GM12874 (cell line): ENCODE results near the gene PLEKHA6.

ENCODE experiments used
- CTCF ChIP-seq: IDR thresholded peaks from 2 replicates; pipeline ENCODE4 v1.5.1; 2011; ENCODE audit warnings: low read depth, mild to moderate bottlenecking, control low read depth, low read length, moderate library complexity; ENCODE audit not compliant: insufficient read depth

The PLEKHA6 gene

DNA sequence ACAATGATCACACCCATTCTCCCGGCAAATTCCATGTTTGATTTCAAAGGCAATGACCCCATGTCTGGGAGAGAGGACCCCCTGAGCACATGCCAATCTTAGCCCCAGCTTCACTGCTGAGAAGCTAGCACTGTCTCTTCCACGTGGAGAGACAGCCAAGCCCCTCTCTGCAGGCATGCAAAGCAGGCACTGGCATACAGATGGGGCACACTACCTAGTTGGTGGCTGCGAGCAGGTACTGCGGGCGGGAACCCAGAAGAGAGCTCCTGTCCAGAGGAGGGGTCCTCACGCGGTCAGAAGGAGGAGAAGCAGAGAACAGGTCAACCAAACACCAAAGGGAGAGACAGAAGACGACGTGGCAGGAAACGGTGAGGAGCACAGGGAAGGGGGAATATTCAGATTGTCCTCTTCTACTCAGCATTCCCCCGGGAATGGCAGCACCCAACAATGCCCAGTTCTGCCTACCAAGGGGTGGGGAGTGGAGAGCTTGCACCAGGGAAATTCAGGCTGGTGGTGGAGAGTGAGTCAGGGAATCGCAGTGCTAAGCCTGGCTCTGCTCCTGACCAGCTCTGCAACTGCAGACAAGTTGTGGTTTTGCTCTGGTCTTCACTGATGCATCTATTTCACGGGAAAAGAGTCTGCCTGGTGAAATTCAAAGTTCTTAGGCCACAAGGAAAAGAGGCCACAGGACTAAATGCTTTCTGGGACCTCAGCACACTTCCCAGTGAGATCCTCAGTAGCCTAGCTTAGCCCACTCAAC, 97.8 kb downstream of the PLEKHA6 start:
- TF ChIP-seq CTCF, result no peak

GRCh38 chr1:204261266-204261665, 98.5 kb downstream of the PLEKHA6 start:
- TF ChIP-seq CTCF, result no peak

DNA sequence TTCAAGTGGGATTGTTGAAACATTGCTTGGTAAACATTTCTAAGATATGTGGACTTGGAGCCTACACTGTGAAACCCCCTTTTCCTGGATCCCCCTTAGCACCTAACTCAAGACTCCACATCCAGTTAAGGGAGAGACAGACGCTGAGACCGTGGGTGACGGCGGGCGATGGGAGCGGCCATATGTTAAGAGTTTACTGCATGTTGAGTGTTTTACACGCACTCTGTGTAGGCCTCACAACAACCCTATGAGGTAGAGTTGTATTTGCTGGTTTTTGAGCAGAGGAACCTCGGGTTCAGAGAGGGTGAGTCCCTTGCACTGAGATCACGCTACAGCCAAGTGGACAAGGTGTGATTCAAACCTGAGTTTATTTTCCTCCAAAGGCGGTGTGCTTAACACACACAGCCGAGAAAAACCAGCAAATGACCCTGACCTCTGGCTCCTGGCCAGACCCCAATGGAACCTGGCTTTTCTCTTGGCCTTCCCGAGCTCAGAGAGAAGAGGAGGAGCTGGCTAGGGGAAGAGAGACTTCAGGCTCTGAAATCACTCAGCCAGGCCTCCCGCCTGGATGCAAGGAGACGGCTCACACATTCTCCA, 99.0 kb downstream of the PLEKHA6 start:
- TF ChIP-seq CTCF, result no peak

GRCh38 chr1:204259782-204260181, 99.9 kb downstream of the PLEKHA6 start:
- no peak for TF ChIP-seq CTCF

DNA sequence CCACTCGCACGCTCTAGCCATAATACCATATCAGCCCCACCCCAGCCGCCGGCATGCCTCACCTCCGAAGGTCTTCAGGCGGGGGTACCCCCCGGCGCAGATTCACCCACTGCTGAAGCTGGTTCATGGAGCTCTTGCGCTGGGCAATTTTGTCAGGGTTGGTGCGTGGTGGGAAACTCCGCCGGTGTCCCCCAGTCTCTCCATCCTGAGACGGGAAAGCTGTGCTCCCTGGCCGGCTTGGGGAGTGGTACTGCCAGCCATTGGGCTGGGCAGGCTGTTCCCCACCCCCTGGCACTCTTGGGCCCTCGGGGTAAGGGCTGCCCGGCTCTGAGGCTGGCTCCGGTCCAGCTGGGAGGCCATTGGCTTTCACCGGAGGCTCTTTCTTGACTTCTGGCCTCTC, 100.5 kb downstream of the PLEKHA6 start:
- no peak for TF ChIP-seq CTCF

- peak; percentile 77 for TF ChIP-seq CTCF
Observed at GRCh38 chr1:204258213-204259115, 101.3 kb downstream of the PLEKHA6 start.

GRCh38 chr1:204257446-204257845, 102.3 kb downstream of the PLEKHA6 start:
- TF ChIP-seq CTCF, result no peak
